K562 (cell line): ENCODE data around the gene RCOR2.

Experiments used
- ARHGAP35 ChIP-seq: fragments of 450-650 bp; IDR thresholded peaks from 2 replicates; pipeline ENCODE4 v1.6.1; 2018; ENCODE audit not compliant: partially characterized antibody
- MEF2A ChIP-seq: IDR thresholded peaks from 2 replicates; pipeline ENCODE4 v1.6.1; 2011; ENCODE audit warnings: low read depth, mild to moderate bottlenecking, low read length, moderate library complexity; ENCODE audit not compliant: control insufficient read depth
- PHF8 ChIP-seq: fragments of 200-600 bp; sonication (generic); IDR thresholded peaks from 2 replicates; pipeline ENCODE4 v1.6.1; 2012; ENCODE audit warnings: mixed run types, mild to moderate bottlenecking, inconsistent platforms, low read length, moderate library complexity, borderline replicate concordance
- PRDM10 ChIP-seq: fragments of 450-650 bp; IDR thresholded peaks from 2 replicates; pipeline ENCODE4 v1.6.1; 2018; ENCODE audit not compliant: partially characterized antibody
- TF ChIP-seq, protein P1 (sequence below), 3 experiments: IDR thresholded peaks in 2 of 3; conservative IDR thresholded peaks in 1 of 3; 2 replicates each; pipeline ENCODE4 v1.5.1; 2011 to 2012; ENCODE audit warnings: low read length in 3 of 3, mild to moderate bottlenecking in 3 of 3, control low read depth in 2 of 3, improper control_type of control experiment in 1 of 3, inconsistent platforms in 1 of 3, low read depth in 1 of 3, mixed read lengths in 1 of 3, moderate library complexity in 1 of 3; ENCODE audit not compliant: insufficient read depth in 2 of 3
- TF ChIP-seq, protein P2 (sequence below): fragments of 450-650 bp; formaldehyde crosslinking; IDR thresholded peaks from 2 replicates; pipeline ENCODE4 v1.4.0; 2022; ENCODE audit warnings: missing genetic modification characterization

GRCh38 chr11:63890368-63890767, 26.6 kb downstream of the RCOR2 start:
- no peak for TF ChIP-seq ARHGAP35
- TF ChIP-seq, protein P1, sequence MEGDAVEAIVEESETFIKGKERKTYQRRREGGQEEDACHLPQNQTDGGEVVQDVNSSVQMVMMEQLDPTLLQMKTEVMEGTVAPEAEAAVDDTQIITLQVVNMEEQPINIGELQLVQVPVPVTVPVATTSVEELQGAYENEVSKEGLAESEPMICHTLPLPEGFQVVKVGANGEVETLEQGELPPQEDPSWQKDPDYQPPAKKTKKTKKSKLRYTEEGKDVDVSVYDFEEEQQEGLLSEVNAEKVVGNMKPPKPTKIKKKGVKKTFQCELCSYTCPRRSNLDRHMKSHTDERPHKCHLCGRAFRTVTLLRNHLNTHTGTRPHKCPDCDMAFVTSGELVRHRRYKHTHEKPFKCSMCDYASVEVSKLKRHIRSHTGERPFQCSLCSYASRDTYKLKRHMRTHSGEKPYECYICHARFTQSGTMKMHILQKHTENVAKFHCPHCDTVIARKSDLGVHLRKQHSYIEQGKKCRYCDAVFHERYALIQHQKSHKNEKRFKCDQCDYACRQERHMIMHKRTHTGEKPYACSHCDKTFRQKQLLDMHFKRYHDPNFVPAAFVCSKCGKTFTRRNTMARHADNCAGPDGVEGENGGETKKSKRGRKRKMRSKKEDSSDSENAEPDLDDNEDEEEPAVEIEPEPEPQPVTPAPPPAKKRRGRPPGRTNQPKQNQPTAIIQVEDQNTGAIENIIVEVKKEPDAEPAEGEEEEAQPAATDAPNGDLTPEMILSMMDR (IDR thresholded peaks at IDR 0.05 in 2 of 3, conservative IDR thresholded peaks at IDR 0.05 in 1 of 3; ENCODE audit: insufficient read depth in 2 of 3, low read depth in 1 of 3, low read length in 3 of 3), result no peak
- no peak for TF ChIP-seq PHF8
- TF ChIP-seq MEF2A, result no peak
- no peak for TF ChIP-seq PRDM10
- TF ChIP-seq, protein P2, sequence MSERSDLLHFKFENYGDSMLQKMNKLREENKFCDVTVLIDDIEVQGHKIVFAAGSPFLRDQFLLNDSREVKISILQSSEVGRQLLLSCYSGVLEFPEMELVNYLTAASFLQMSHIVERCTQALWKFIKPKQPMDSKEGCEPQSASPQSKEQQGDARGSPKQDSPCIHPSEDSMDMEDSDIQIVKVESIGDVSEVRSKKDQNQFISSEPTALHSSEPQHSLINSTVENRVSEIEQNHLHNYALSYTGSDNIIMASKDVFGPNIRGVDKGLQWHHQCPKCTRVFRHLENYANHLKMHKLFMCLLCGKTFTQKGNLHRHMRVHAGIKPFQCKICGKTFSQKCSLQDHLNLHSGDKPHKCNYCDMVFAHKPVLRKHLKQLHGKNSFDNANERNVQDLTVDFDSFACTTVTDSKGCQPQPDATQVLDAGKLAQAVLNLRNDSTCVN (CRISPR knock-in tag), result no peak
